ENCODE data around the gene ABCC2. TPM values are rescaled to one million over a fixed set of nuclear protein-coding genes. Genes with fewer than 3 reads are reported as not detected.

ABCC2 gene
- total RNA-seq, 3 donors from 2014 or later = 0.69 to 1.6 (median 1.6) TPM

DNA sequence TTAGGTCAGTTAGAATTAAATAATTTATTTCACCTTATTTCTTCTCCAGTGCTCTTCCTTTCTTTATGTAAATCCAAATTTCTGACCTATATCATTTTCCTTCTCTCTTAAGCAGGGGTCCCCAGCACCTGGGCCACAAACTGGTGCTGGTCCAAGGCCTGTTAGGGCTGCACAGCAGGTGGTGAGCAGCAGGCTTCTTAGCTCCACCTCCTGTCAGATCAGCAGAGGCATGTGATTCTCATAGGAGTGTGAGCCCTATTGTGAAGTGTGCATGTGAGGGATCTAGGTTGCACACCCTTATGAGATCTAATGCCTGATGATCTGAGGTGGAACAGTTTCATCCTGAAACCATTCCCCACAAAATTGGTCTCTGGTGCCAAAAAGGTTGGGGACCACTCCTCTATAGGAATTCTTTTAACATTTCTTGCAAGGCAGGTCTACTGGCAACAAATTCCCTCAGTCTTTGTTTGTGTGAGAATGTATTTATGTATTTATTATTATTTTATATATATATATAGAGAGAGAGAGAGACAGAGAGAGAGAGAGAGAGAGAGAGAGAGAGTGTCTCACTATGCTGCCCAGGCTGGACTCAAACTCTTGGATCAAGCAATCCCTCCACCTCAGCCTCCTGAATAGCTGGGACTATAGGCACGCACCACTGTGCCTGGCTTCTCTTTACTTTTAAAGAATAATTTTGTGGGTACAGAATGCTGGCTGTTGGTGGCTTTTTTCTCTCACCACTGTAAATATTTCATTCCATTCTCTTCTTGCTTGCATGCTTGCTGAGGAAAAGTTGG lies 4.3 kb upstream of the ABCC2 start:
- no peak overlapping the region for H3K4me3 ChIP-seq
- intact Hi-C loops (cut with DNase I, micrococcal nuclease) = no loop called here
- H3K9me3 ChIP-seq = no peaks in the 10 kb centered on the region
- no peaks in the 10 kb centered on the region for H3K36me3 ChIP-seq (ENCODE audit: low read depth)
- H3K4me1 ChIP-seq (ENCODE audit: low read depth) = no peaks in the 10 kb centered on the region
- no peak for ATAC-seq
- no peak for DNase-seq
- TF ChIP-seq, protein P1, sequence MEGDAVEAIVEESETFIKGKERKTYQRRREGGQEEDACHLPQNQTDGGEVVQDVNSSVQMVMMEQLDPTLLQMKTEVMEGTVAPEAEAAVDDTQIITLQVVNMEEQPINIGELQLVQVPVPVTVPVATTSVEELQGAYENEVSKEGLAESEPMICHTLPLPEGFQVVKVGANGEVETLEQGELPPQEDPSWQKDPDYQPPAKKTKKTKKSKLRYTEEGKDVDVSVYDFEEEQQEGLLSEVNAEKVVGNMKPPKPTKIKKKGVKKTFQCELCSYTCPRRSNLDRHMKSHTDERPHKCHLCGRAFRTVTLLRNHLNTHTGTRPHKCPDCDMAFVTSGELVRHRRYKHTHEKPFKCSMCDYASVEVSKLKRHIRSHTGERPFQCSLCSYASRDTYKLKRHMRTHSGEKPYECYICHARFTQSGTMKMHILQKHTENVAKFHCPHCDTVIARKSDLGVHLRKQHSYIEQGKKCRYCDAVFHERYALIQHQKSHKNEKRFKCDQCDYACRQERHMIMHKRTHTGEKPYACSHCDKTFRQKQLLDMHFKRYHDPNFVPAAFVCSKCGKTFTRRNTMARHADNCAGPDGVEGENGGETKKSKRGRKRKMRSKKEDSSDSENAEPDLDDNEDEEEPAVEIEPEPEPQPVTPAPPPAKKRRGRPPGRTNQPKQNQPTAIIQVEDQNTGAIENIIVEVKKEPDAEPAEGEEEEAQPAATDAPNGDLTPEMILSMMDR (IDR thresholded peaks at IDR 0.05) = no peak

DNA sequence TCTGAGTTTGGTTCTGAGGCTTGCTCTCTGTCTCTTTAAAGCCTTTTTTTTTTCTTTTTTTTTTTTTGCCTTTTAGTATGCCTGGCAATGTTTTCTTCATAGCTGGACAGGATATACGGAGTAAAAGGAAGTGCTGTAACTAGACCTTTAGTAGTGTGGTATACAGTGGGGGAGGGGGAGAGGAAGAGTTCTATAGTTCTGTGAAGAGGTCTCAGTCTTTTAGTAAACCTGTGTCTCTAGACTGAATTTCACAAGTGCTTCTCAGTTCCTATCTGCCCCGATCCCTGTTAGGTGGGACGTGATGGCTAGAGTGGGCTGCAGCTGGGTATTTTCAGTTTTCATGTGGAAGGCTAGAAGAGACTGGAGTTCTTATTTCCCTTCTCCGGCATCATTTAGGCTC lies 3.1 kb upstream of the ABCC2 start:
- no peaks in the 10 kb centered on the region for H3K4me1 ChIP-seq (ENCODE audit: low read depth)
- intact Hi-C loops (cut with DNase I, micrococcal nuclease) = no loop called here
- no peaks in the 10 kb centered on the region for H3K9me3 ChIP-seq
- TF ChIP-seq, protein P1 (IDR thresholded peaks at IDR 0.05) = no peak
- H3K4me3 ChIP-seq = no peak overlapping the region
- no peaks in the 10 kb centered on the region for H3K36me3 ChIP-seq (ENCODE audit: low read depth)
- DNase-seq = peak in 1 of 3 donors; percentile 6
- ATAC-seq = peak; percentile 60

GRCh38 chr10:99781734-99782429 lies 558 bp upstream of the ABCC2 start:
- no peaks in the 10 kb centered on the region for H3K9me3 ChIP-seq
- no peaks in the 10 kb centered on the region for H3K36me3 ChIP-seq (ENCODE audit: low read depth)
- H3K4me3 ChIP-seq = no peak overlapping the region
- ATAC-seq (no peak), DNase-seq (no peak)
- no peaks in the 10 kb centered on the region for H3K4me1 ChIP-seq (ENCODE audit: low read depth)
- TF ChIP-seq, protein P1 (IDR thresholded peaks at IDR 0.05) = no peak
- intact Hi-C loops (cut with DNase I, micrococcal nuclease) = no loop called here

DNA sequence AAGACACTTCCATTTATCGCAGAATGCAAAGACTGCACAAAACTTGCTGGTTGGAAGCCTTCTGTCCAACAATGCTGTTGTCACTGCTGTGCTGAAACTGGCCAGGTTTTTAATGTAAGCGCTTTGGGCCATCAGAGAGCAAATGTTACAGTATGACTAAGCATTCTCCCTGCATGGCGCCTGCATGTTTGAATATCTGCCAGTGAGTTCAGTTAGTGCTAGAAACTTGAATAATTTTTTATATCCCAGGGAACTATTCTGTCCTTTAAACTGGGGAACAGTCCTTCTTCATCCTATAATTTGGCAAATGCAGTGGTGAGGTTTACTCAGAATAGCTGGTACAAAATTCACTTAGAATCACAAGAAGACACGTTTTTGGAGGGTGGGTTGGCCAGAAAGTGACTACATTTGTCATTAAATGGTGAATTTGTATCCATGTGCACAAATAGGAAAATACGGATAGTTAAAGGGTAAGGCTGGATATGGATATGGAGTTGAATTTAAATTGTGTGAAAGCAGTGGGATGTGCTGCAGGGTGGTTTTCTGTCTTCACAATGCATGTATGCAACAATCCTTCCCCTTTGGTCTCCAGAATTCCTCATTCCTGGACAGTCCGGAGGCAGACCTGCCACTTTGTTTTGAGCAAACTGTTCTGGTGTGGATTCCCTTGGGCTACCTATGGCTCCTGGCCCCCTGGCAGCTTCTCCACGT lies 1.7 kb downstream of the ABCC2 start:
- intact Hi-C loops (cut with DNase I, micrococcal nuclease) = no loop called here
- Histone ChIP-seq H3K4me1 (ENCODE audit: low read depth) (no peaks in the 10 kb centered on the region), H3K9me3 (no peaks in the 10 kb centered on the region), H3K4me3 (no peak overlapping the region), H3K36me3 (ENCODE audit: low read depth) (no peaks in the 10 kb centered on the region)
- ATAC-seq = no peak
- TF ChIP-seq, protein P1 (IDR thresholded peaks at IDR 0.05) = no peak
- no peak for DNase-seq

DNA sequence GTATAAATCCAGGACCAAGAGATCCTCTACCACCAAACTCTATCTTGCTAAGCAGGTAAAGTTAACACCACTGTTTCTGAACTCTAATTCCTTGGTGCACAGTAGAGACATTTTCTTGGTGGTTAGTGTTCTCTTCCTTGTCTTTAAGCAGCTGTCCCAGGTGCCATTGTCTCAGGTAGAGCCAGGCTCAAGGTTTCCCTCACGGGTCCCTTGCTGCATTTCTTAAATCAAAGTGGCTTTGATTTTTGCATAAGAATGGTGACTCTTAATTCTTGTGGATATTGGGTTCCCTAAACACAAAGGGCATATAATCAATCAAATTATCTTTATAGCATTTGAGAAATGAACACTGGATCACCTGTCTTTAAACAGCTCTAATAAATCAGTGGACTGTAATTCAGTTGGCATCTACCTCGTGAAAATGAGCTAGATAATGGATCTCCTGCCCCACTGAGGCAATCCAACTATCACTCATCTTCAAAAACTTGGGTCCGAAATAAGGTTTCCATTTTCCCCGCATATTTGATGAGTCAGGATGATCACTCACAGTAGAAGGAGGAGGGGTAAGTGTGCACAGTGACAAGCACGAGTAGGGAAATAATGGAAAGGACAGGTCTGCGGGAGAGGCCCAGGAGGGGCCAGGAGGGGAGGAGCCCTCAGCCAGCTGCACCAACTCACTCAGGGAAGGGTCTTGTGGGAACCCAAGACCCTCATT lies 2.4 kb downstream of the ABCC2 start:
- TF ChIP-seq, protein P1 (IDR thresholded peaks at IDR 0.05) = no peak
- Histone ChIP-seq H3K4me1 (ENCODE audit: low read depth) (no peaks in the 10 kb centered on the region), H3K4me3 (no peak overlapping the region), H3K36me3 (ENCODE audit: low read depth) (no peaks in the 10 kb centered on the region), H3K9me3 (no peaks in the 10 kb centered on the region)
- DNase-seq = no peak
- intact Hi-C loops (cut with DNase I, micrococcal nuclease) = no loop called here
- ATAC-seq = no peak

Measured in mucosa of descending colon (tissue), 3 donors.